CD4-positive, alpha-beta T cell treated with Interleukin-4 for 1 hour (primary cell): ENCODE measurements around the gene P3H3.

ENCODE experiments used
- DNase-seq, 2 donors: peaks; one replicate each; pipeline ENCODE4 v3.0.0-alpha.2; 2020 to 2022

P3H3 gene

GRCh38 chr12:6809056-6809455 is 19.2 kb upstream of the P3H3 start:
- DNase-seq, result no peak

DNA sequence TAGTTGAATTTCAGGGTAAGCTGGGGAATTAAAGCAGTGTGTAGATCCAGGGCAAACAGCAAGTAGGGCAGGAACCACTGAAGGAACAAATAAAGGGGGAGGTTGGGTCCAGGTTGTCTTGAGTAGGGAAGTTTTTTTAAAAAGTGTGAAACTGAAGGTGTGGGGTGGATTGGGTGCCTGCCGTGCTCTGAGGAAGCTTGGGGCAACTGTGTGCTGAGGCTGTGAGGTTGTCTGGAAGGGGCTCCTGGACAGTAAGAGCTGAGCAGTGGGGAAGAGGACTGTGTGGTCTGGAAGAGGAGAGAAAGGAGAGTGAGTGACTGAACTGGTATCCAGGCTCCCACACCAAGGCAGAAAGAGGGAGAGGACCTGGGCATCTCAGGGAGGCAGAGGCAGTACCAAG is 17.4 kb upstream of the P3H3 start:
- DNase-seq, result no peak

DNA sequence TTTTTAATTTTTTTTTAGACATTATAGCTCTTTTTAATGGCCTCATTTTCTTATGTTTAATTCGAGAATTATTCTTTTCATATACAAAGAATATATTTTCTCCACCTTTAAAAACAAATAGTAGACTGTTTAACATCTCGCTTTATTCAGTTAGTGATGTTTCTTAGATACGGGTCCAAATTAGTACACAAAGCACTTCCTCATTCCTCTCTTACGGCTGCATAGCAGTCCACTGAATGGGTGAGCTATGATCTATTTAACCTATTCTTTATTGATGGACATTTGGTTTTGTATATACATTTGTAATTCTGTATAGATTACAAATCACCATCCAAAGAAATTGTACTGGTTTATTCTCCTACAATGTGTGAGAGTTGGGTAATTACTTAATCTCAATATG is 14.8 kb upstream of the P3H3 start:
- no peak for DNase-seq

DNA sequence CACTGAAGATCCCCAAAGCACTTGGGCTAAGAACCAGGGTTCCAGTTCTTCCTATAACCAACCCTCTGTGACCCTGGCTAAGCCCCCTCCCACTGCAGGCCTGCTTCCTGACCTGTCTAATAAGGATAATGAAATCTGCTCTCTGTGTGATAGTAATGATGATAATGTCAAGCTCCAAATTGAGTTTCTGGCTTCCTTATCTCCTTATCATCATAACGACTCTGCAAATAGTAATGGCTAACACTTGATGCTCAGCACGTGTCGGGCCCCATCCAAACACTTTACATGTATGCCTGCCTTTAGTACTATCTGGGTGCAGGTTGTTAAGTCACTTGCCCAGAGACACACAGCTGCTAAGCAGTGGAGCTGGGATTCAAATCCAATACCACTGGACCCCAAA is 11.6 kb upstream of the P3H3 start:
- no peak for DNase-seq

- DNase-seq, result no peak
These were observed 11.1 kb upstream of the P3H3 start for GRCh38 chr12:6817098-6817497.

GRCh38 chr12:6817662-6818157 is 10.5 kb upstream of the P3H3 start:
- DNase-seq, result no peak

- no peak for DNase-seq
These were observed 10.0 kb upstream of the P3H3 start for GRCh38 chr12:6818222-6818621.

- DNase-seq, result no peak
These were observed 9.6 kb upstream of the P3H3 start for GRCh38 chr12:6818645-6819044.

DNA sequence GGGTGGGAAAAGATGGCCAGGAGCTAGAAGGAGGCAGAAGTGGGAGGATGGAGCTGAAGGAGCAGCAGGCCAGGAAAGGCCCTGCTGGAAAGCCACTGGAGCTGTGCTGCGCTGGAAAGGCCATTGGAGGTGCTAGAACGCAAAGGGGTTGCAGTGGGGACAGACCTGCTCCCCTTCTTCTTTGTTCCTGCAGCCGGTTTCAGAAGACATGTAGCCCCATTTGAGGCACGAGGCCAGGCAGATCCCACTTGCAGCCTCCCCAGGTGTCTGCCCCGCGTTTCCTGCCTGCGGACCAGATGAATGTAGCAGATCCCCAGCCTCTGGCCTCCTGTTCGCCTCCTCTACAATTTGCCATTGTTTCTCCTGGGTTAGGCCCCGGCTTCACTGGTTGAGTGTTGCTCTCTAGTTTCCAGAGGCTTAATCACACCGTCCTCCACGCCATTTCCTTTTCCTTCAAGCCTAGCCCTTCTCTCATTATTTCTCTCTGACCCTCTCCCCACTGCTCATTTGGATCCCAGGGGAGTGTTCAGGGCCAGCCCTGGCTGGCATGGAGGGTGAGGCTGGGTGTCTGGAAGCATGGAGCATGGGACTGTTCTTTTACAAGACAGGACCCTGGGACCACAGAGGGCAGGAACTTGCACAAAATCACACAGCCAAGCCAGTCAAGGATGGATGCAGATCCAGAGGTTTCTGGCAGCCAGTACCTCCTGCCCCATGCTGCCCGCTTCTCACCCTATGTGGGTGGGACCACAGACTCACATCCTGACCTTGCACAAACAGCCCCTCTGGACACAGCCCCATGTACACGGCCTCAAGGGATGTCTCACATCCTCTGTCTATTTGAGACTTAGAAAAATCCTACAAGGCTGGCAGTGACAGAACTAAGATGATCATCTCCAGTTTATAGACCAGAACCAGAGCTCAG is 8.8 kb upstream of the P3H3 start:
- DNase-seq, result no peak

GRCh38 chr12:6820166-6820565 is 8.0 kb upstream of the P3H3 start:
- no peak for DNase-seq

GRCh38 chr12:6821591-6822425 is 6.4 kb upstream of the P3H3 start, which contains the start of gene GPR162:
Gene GPR162, plus strand, starts transcription at chr12:6821821. Its CDS starts 2,078 bp downstream, at chr12:6823899.
- DNase-seq, result no peak

- DNase-seq, result no peak
These were observed 5.6 kb upstream of the P3H3 start for GRCh38 chr12:6822426-6823135.

GRCh38 chr12:6823182-6824084 is 4.8 kb upstream of the P3H3 start:
- no peak for DNase-seq

- DNase-seq, result no peak
These were observed 4.0 kb upstream of the P3H3 start for GRCh38 chr12:6824085-6824775.

- no peak for DNase-seq
These were observed 3.3 kb upstream of the P3H3 start for GRCh38 chr12:6824901-6825381.

DNA sequence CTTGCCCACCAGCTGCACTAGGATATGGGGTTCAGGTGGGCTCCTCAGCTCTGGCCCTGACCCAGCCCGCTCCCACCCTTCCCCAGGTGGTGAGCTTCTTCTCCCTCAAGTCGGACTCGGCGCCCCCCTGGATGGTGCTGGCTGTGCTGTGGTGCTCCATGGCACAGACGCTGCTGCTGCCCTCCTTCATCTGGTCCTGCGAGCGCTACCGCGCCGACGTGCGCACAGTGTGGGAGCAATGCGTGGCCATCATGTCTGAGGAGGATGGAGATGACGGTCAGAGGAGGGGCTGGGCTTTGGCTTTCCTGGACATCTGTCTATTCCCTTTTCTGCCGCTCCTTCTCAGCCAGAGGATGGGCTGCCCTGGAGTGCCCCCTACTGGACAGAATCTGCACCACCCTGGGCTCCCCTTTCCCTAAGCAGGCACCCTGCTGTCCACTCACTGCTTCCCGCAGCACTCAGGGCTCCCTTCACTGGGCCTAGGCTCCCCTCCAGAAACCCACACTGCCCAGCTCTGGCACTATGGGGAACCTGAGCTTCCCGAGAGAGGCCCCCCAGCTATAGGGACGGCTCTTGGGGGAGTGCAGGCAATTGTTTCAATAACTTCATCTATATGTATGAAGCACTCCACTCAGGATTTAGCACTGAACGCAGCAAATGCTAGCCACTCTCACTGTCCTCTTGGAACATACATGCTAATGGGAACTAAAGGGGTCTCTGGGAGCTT is 2.6 kb upstream of the P3H3 start:
- peak; percentile 77 to 81 for DNase-seq

DNA sequence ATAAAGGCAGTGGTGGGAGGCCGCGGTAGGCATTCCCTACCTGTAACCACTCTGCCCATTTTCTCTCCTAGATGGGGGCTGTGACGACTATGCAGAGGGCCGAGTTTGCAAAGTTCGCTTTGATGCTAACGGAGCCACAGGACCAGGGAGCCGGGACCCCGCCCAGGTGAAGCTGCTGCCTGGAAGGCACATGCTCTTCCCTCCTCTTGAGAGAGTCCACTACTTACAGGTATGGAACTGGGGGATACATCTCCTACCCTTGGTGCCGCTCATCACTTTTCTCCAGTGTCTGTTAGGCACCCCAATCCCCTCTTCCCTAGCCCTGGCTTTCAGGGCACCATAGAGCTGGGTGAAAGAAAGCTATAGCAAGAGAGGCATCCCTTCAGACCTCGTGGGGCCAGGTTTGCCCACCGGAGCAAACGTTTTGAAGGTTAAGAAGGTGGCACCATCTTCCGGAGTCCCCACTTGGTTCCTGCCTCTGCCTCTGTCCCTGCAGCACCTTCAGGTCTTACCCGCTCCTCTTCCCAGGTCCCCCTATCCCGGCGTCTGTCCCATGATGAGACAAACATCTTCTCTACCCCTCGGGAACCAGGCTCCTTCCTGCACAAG is 2.0 kb upstream of the P3H3 start:
- no peak for DNase-seq

DNA sequence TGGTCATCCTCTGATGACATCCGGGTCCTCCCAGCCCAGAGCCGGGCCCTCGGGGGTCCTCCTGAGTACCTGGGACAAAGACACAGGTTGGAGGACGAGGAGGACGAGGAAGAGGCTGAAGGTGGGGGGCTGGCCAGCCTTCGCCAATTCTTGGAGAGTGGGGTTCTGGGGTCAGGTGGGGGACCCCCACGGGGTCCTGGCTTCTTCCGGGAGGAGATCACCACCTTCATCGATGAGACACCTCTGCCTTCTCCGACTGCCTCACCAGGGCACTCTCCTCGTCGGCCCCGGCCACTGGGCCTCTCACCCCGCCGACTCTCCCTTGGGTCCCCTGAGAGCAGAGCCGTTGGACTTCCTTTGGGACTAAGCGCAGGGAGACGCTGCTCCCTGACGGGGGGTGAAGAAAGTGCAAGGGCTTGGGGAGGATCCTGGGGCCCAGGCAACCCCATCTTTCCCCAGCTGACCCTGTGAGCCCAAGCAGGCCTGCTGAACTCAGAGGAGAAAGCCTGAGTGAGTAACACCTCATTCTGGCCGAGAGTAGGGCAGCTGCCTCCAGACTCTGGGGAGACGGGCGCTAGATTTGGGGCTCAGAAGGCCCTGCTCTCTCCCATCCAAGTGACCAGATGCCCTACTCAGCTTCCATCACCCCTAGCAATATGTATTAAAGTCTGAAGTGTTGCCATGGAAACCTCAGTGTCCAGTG is 1.3 kb upstream of the P3H3 start:
- DNase-seq, result no peak

GRCh38 chr12:6827437-6827911 is 733 bp upstream of the P3H3 start:
- DNase-seq, result peak; percentile 36
